ENCODE results near the gene SHISA2.

GRCh38 chr13:26095846-26096610 is 44.2 kb upstream of the SHISA2 start:
- no peak for TF ChIP-seq CTCF (IDR thresholded peaks at IDR 0.05)
- no peak for TF ChIP-seq POLR2AphosphoS5 (IDR thresholded peaks at IDR 0.05)
- TF ChIP-seq POLR2A (IDR thresholded peaks at IDR 0.05) = no peak

Data from transverse colon (tissue), 4 donors.